Esophagus muscularis mucosa (tissue), 4 donors: ENCODE measurements around the gene CYP27B1.

Experiments
- CTCF ChIP-seq, 3 experiments: fragments of 200-600 bp in 2 of 3; fragments of 450-650 bp in 1 of 3; sonication (generic) in 2 of 3; IDR thresholded peaks; one replicate each; pipeline ENCODE4 v1.5.1; 2017 to 2019; ENCODE audit warnings: antibody characterized with exemption in 3 of 3, mild to moderate bottlenecking in 2 of 3, moderate library complexity in 1 of 3
- EP300 ChIP-seq: sonication (generic); formaldehyde crosslinking; IDR thresholded peaks from one replicate; pipeline ENCODE4 v1.6.1; 2017; ENCODE audit warnings: antibody characterized with exemption
- POLR2A ChIP-seq: fragments of 450-650 bp; IDR thresholded peaks from one replicate; pipeline ENCODE4 v1.6.1; 2017; ENCODE audit warnings: antibody characterized with exemption, moderate library complexity, mild to moderate bottlenecking, low read depth
- POLR2AphosphoS5 ChIP-seq, 2 donors: sonication (generic); formaldehyde crosslinking; IDR thresholded peaks; one replicate each; pipeline ENCODE4 v1.6.1; 2017; ENCODE audit warnings: antibody characterized with exemption in 2 of 2

GRCh38 chr12:57775044-57775443 lies 8.2 kb upstream of the CYP27B1 start:
- TF ChIP-seq CTCF (IDR thresholded peaks at IDR 0.05) (no peak), POLR2A (no peak), POLR2AphosphoS5 (IDR thresholded peaks at IDR 0.05) (no peak), EP300 (no peak)
